ENCODE data around the gene TRMO. TPM values are rescaled to one million over a fixed set of nuclear protein-coding genes. Genes with fewer than 3 reads are reported as not detected.
A peak's percentile ranks its signal among the peaks of the same experiment; 100 is the strongest.

Gene TRMO
- total and polyA plus RNA-seq, 2 experiments from 2014 or later = 8.2 to 9.1 TPM

DNA sequence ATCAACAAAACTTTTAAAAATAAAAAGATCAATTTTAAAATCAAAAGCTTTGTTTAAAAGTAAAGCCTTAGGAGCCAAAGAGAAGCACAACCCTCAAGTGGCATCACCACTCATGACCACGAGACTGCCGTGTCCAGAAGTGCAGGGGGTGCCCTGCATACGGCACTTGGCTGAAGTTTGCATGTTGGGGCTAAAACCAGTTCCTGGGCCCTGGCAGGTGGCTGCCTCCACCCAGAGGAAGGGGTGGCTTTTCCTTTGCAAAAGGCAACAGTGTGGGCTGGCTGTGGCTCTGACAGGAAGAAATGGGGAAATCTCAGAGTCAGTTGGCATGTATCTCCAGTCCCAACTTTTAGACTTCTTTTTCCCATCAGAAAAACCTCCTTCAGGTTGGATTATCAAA is 15.3 kb downstream of the TRMO start:
- Histone ChIP-seq H3K9me3 (ENCODE audit: low read depth) (no peaks in the 10 kb centered on the region), H3K4me1 (ENCODE audit: low read depth) (no peaks in the 10 kb centered on the region), H3K4me3 (no peak overlapping the region), H3K27ac (no peak overlapping the region), H3K27me3 (no peaks in the 10 kb centered on the region), H3K36me3 (no peaks in the 10 kb centered on the region)
- DNase-seq (ENCODE audit: low read depth in 1 of 2, low spot score in 1 of 2) = no peak
- TF ChIP-seq, protein P1, sequence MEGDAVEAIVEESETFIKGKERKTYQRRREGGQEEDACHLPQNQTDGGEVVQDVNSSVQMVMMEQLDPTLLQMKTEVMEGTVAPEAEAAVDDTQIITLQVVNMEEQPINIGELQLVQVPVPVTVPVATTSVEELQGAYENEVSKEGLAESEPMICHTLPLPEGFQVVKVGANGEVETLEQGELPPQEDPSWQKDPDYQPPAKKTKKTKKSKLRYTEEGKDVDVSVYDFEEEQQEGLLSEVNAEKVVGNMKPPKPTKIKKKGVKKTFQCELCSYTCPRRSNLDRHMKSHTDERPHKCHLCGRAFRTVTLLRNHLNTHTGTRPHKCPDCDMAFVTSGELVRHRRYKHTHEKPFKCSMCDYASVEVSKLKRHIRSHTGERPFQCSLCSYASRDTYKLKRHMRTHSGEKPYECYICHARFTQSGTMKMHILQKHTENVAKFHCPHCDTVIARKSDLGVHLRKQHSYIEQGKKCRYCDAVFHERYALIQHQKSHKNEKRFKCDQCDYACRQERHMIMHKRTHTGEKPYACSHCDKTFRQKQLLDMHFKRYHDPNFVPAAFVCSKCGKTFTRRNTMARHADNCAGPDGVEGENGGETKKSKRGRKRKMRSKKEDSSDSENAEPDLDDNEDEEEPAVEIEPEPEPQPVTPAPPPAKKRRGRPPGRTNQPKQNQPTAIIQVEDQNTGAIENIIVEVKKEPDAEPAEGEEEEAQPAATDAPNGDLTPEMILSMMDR (IDR thresholded peaks at IDR 0.05; ENCODE audit: low read depth, low read length) = no peak

DNA sequence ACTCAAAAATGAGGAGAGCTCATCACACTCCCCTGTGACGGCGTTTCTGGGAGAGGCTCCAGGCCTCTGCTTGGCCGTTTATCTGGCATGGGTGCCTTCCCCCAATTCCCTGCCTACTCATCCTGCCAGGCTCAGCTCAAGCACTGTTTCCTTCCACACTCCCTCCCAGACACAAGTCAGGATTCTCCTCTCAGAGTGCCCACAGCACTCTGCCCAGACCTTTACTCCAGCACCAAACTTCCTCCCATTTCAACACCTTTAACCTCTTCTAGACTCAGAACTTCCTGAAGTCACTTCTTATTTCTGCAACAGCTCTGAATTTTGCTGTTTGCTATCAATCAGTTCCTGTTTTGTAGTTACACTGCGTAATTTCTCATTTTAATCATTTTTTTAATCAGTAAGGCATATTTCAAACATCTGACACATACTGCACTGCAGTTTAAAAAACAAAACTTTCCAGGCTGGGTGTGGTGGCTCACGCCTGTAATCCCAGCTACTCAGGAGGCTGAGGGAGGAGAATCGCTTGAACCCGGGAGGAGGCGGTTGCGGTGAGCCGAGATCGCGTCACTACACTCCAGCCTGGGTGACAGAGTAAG is 16.0 kb downstream of the TRMO start:
- Histone ChIP-seq H3K27me3 (no peaks in the 10 kb centered on the region), H3K4me3 (no peak overlapping the region), H3K36me3 (no peaks in the 10 kb centered on the region), H3K4me1 (ENCODE audit: low read depth) (no peaks in the 10 kb centered on the region), H3K27ac (no peak overlapping the region), H3K9me3 (ENCODE audit: low read depth) (no peaks in the 10 kb centered on the region)
- TF ChIP-seq, protein P1 (IDR thresholded peaks at IDR 0.05; ENCODE audit: low read depth, low read length) = no peak
- DNase-seq (ENCODE audit: low read depth in 1 of 2, low spot score in 1 of 2) = peak in 1 of 2 donors; percentile 5

DNA sequence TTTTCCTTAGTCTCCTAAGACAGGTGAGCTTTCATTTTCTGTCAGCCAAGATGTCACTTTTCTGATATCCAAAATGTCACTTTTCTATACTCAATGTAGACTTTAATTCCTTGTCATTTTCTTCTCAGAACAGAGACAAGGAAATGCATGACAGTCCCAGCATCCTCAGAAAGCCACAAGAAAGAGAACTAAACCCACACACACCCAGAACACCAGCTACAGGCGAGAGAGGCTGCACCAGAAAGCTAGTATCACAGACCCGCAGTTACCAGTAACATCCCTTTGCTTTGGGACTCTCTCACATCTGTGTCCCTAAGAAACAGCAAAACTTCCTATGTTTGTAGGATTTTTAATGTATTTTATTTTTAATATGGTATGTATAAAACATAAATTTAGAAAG is 17.1 kb downstream of the TRMO start:
- Histone ChIP-seq H3K4me1 (ENCODE audit: low read depth) (no peaks in the 10 kb centered on the region), H3K4me3 (no peak overlapping the region), H3K9me3 (ENCODE audit: low read depth) (no peaks in the 10 kb centered on the region), H3K27ac (no peak overlapping the region), H3K36me3 (no peaks in the 10 kb centered on the region), H3K27me3 (no peaks in the 10 kb centered on the region)
- no peak for DNase-seq (ENCODE audit: low read depth in 1 of 2, low spot score in 1 of 2)
- TF ChIP-seq, protein P1 (IDR thresholded peaks at IDR 0.05; ENCODE audit: low read depth, low read length) = no peak

DNA sequence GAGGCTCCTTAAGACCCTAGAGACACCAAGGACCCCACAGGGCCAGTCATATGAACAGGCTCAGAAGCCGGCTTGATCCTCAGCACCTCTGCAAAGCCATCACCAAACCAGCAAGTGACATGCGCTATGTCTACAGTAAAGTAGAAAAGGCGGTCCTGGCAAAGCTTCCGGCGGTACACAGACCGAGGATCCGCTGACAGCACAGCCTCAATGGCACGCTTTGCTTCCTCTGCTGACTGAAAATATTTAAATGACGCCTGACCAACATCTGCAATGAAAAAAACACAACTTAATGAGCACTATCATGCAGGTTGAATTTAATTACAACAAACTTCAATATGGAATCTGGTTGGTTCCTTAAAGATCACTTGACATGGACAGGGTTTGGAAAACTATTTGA is 17.6 kb downstream of the TRMO start:
- Histone ChIP-seq H3K4me1 (ENCODE audit: low read depth) (no peaks in the 10 kb centered on the region), H3K9me3 (ENCODE audit: low read depth) (no peaks in the 10 kb centered on the region), H3K27ac (no peak overlapping the region), H3K36me3 (no peaks in the 10 kb centered on the region), H3K27me3 (no peaks in the 10 kb centered on the region), H3K4me3 (no peak overlapping the region)
- DNase-seq (ENCODE audit: low read depth in 1 of 2, low spot score in 1 of 2) = no peak
- TF ChIP-seq, protein P1 (IDR thresholded peaks at IDR 0.05; ENCODE audit: low read depth, low read length) = no peak

DNA sequence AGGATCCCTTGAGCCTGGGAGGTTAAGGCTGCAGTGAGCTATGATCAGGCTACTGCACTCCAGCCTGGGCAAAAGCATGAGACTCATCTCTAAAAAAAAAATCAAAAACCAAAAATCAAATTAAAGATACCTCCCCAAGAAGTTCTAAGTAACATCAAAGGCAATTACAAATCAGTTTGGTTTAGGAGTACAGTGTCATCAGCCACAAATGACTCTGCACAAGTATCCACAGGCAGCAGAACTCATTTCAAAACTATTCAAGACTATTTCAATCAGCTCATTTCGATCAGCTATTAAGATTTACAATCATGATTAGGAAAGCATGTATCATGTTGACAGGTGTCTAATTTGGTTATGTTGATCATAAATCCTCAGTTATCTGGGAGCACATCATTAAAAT is 19.1 kb downstream of the TRMO start:
- TF ChIP-seq, protein P1 (IDR thresholded peaks at IDR 0.05; ENCODE audit: low read depth, low read length) = no peak
- Histone ChIP-seq H3K4me3 (no peak overlapping the region), H3K9me3 (ENCODE audit: low read depth) (no peaks in the 10 kb centered on the region), H3K27ac (no peak overlapping the region), H3K27me3 (no peaks in the 10 kb centered on the region), H3K4me1 (ENCODE audit: low read depth) (no peaks in the 10 kb centered on the region), H3K36me3 (no peaks in the 10 kb centered on the region)
- DNase-seq (ENCODE audit: low read depth in 1 of 2, low spot score in 1 of 2) = no peak

Data from cardiac muscle cell (in vitro differentiated cells and primary cell).